T-helper 1 cell (primary cell): ENCODE data around the gene HNRNPM.
A peak's percentile ranks its signal among the peaks of the same experiment; 100 is the strongest.
"Not testable (repeated sequence)": the region's sequence is repeated elsewhere in the genome, so short reads cannot be mapped to it uniquely, and the experiment has no call there.

Source experiments
- DNase-seq, 5 donors: peaks; one replicate each; pipeline ENCODE4 v3.0.0-alpha.2; 2012 to 2020

The HNRNPM gene

GRCh38 chr19:8513036-8513686, 68.4 kb downstream of the HNRNPM start:
- DNase-seq: no peak

GRCh38 chr19:8513687-8514504, 69.1 kb downstream of the HNRNPM start, which contains the start of gene ZNF414:
Gene ZNF414, minus strand, starts transcription at chr19:8514167. Its CDS starts 121 bp downstream, at chr19:8514046.
- peak; percentile 94 to 97 (median 95) for DNase-seq

DNA sequence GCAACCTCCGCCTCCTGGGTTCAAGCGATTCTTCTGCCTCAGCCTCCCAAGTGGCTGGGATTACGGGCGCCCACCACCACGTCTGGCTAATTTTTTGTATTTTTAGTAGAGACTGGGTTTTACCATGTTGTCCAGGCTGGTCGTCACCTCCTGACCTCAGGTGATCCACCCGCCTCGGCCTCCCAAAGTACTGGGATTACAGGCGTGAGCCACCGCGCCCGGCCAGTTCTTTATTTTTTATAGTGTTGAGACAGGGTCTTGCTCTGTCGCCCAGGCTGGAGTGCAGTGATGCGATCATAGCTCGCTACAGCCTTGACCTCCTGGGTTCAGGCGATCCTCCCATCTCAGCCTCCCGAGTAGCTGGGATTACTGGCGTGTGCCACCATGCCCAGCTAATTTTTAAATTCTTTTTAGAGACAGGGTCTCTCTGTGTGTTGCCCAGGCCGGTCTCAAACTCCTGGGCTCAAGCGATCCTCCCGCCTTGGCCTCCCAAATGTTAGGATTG, 69.8 kb downstream of the HNRNPM start:
- not testable (repeated sequence) for DNase-seq

DNA sequence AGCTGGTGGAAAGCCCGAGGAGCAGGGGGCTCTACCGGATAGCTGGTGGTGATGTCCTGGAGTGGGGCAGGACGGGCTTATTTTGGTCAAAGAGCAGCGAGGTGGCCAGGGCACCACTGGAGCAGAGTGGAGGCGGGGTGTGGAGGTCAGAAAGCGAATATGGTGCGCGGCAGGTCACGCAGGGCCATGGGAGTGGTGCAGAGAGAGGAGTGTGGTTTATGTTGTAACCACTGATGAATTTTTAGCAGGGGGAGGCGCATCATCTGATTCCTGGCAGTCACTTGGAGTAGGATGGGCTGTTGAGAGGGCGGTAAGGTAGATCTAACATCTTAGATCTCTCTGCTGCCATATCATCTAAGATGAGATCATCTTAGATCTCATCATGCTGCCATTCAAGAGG, 70.5 kb downstream of the HNRNPM start:
- peak in 4 of 5 donors; percentile 34 to 78 (median 40) for DNase-seq

- peak; percentile 31 to 84 (median 37) for DNase-seq
Measured at GRCh38 chr19:8517551-8518442, 73.0 kb downstream of the HNRNPM start.

GRCh38 chr19:8518536-8518935, 73.8 kb downstream of the HNRNPM start:
- DNase-seq: no peak

GRCh38 chr19:8519388-8519787, 74.6 kb downstream of the HNRNPM start:
- no peak for DNase-seq

DNA sequence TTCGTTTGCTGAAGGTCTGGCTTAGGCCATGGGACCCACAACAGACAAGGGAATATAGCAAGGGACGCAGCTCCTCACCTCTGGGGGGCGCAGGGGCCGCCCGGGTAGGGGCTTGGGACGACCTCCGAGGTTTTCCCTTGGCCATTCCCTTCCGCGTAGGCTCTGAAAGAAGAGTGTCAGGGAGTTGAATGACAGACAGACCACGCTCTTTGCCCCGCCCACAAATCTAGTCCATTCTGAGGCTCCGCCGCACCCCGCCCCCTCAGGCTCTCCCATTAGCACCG, 80.6 kb downstream of the HNRNPM start:
- DNase-seq: no peak

DNA sequence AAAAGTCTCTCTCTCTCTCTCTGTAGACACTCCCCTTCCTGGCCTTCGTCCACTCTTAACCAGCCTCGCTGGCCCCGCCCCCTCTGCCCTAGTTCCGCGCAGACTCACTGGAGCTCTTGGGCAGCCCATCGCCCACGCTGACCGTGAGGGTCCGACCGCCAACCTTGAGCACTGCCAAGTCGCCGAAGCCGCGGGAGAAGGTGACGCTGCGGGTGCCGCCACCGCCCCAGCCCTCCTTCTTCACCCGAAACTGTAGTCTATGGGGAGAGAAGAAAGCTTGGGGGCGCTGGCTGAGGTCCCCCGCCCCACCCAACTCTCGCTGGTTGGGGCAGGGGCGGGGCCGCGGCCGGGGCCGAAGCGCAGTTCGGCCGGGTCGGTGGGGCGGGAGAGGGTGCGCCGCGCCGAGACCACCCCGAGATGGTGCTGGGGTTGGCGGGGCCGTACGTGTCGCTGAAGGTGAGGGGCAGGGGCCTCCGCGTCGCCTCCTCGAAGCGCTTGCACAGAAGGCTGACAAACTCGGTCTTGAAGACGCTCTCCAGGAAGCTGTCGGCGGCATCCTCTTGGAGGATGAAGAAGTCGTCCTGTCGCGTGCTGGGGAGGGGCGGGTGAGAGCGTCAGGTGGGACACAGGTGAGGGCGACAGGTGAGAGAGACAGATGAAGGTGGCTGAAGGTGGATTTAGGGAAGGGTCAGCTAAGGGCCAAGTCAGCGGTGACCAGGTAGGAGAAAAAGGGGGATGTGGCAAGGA, 81.7 kb downstream of the HNRNPM start:
- DNase-seq: no peak

GRCh38 chr19:8528500-8528899, 83.7 kb downstream of the HNRNPM start:
- no peak for DNase-seq

- DNase-seq: no peak
Measured at GRCh38 chr19:8529369-8530006, 84.7 kb downstream of the HNRNPM start.

GRCh38 chr19:8530061-8530679, 85.4 kb downstream of the HNRNPM start:
- no peak for DNase-seq

- DNase-seq: no peak
Measured at GRCh38 chr19:8531470-8531869, 86.7 kb downstream of the HNRNPM start.

GRCh38 chr19:8532225-8532624, 87.5 kb downstream of the HNRNPM start:
- DNase-seq: no peak

- no peak for DNase-seq
Measured at GRCh38 chr19:8536282-8536681, 91.5 kb downstream of the HNRNPM start.

- no peak for DNase-seq
Measured at GRCh38 chr19:8537099-8537498, 92.3 kb downstream of the HNRNPM start.
